OCI-LY7 (cell line): ENCODE data around the gene SWT1. TPM values are rescaled to one million over a fixed set of nuclear protein-coding genes. Genes with fewer than 3 reads are reported as not detected.

Experiments
- BruUV-seq: library from RNA; stranded (reverse); fragments of 400-500 nt; replicated peaks from 2 replicates; lab custom pipeline; 2021; lab: Mats Ljungman, UMichigan
- CTCF ChIA-PET: fragments of 300-600 bp; sonication (Branson Sonifier 250); formaldehyde crosslinking; loops from one replicate; lab custom pipeline; 2022; ENCODE audit warnings: antibody characterized with exemption; ENCODE audit not compliant: unreplicated experiment; lab: Charles Lee
- POLR2A ChIA-PET: fragments of 300-600 bp; sonication (Branson Sonifier 250); formaldehyde crosslinking; loops from one replicate; lab custom pipeline; 2022; ENCODE audit warnings: antibody characterized with exemption; lab: Charles Lee
- DNase-seq: peaks from one replicate; pipeline ENCODE4 v3.0.0-alpha.2; 2015; ENCODE audit warnings: low spot score
- H2AFZ ChIP-seq: fragments of 200-600 bp; sonication (generic), shearing (Covaris generic); 2 replicates; pipeline ENCODE4 v1.6.1; 2014; ENCODE audit warnings: mild to moderate bottlenecking, antibody characterized with exemption, low read length, moderate library complexity
- H3K27ac ChIP-seq: fragments of 200-600 bp; sonication (generic); 2 replicates; pipeline ENCODE4 v1.5.1; 2014; ENCODE audit warnings: mixed run types, low read depth, mild to moderate bottlenecking, moderate library complexity, low read length, inconsistent platforms; ENCODE audit not compliant: poor library complexity, severe bottlenecking
- H3K36me3 ChIP-seq: fragments of 200-600 bp; sonication (generic); 2 replicates; pipeline ENCODE4 v1.6.1; 2014; ENCODE audit warnings: mild to moderate bottlenecking, antibody characterized with exemption, low read length, moderate library complexity, mixed read lengths; ENCODE audit not compliant: insufficient read depth
- H3K4me1 ChIP-seq: fragments of 200-600 bp; sonication (generic); 2 replicates; pipeline ENCODE4 v1.5.1; 2014; ENCODE audit warnings: mild to moderate bottlenecking, low read length; ENCODE audit not compliant: insufficient read depth, poor library complexity, severe bottlenecking
- H3K4me2 ChIP-seq: fragments of 200-600 bp; sonication (generic); 2 replicates; pipeline ENCODE4 v1.6.1; 2014; ENCODE audit warnings: mild to moderate bottlenecking, low read length
- H3K4me3 ChIP-seq: fragments of 200-600 bp; sonication (generic); 2 replicates; pipeline ENCODE4 v1.5.1; 2014; ENCODE audit warnings: mild to moderate bottlenecking, low read depth, low read length; ENCODE audit not compliant: poor library complexity, severe bottlenecking
- H3K79me2 ChIP-seq: fragments of 200-600 bp; sonication (generic); 2 replicates; pipeline ENCODE4 v1.6.1; 2016; ENCODE audit warnings: low read depth, mild to moderate bottlenecking, low read length, moderate library complexity, mixed read lengths; ENCODE audit not compliant: insufficient read depth
- H3K9me2 ChIP-seq: fragments of 200-600 bp; sonication (generic); 2 replicates; pipeline ENCODE4 v1.6.1; 2016; ENCODE audit warnings: mild to moderate bottlenecking, low read length, mixed read lengths; ENCODE audit not compliant: insufficient read depth
- H3K9me3 ChIP-seq: fragments of 200-600 bp; sonication (generic); 2 replicates; pipeline ENCODE4 v1.6.1; 2014; ENCODE audit warnings: mild to moderate bottlenecking, mixed run types, low read length, mixed read lengths
- H4K20me1 ChIP-seq: fragments of 200-600 bp; sonication (generic); 2 replicates; pipeline ENCODE4 v1.6.1; 2014; ENCODE audit warnings: mild to moderate bottlenecking, antibody characterized with exemption, low read length, moderate library complexity, mixed read lengths; ENCODE audit not compliant: insufficient read depth
- EZH2phosphoT487 ChIP-seq: fragments of 200-600 bp; sonication (generic); IDR thresholded peaks from 2 replicates; pipeline ENCODE4 v1.6.1; 2018; ENCODE audit warnings: low read depth, borderline replicate concordance, mild to moderate bottlenecking, mixed run types, antibody characterized with exemption, low read length, moderate library complexity, mixed read lengths
- intact Hi-C: fragments of 100-400 bp; cut with micrococcal nuclease; formaldehyde crosslinking; loops from one replicate; pipeline ENCODE4 v1.10.0; 2022; ENCODE audit not compliant: unreplicated experiment
- total RNA-seq, 2 experiments: library from RNA; depleted of rRNA in 1 of 2; stranded (reverse); fragments of >200 nt in 1 of 2; shearing (Covaris generic) in 1 of 2; gene quantifications; 2 replicates each; pipeline ENCODE4 v1.2.3, GENCODE V29; 2014 to 2022
- TF ChIP-seq, protein P1 (sequence below): fragments of 200-600 bp; sonication (generic); conservative IDR thresholded peaks from 2 replicates; pipeline ENCODE4 v1.5.1; 2014; ENCODE audit warnings: mild to moderate bottlenecking, antibody characterized with exemption, low read length, moderate library complexity, mixed read lengths

The SWT1 gene
- total RNA-seq, 2 experiments from 2014 or later: 2.1 to 2.6 TPM

DNA sequence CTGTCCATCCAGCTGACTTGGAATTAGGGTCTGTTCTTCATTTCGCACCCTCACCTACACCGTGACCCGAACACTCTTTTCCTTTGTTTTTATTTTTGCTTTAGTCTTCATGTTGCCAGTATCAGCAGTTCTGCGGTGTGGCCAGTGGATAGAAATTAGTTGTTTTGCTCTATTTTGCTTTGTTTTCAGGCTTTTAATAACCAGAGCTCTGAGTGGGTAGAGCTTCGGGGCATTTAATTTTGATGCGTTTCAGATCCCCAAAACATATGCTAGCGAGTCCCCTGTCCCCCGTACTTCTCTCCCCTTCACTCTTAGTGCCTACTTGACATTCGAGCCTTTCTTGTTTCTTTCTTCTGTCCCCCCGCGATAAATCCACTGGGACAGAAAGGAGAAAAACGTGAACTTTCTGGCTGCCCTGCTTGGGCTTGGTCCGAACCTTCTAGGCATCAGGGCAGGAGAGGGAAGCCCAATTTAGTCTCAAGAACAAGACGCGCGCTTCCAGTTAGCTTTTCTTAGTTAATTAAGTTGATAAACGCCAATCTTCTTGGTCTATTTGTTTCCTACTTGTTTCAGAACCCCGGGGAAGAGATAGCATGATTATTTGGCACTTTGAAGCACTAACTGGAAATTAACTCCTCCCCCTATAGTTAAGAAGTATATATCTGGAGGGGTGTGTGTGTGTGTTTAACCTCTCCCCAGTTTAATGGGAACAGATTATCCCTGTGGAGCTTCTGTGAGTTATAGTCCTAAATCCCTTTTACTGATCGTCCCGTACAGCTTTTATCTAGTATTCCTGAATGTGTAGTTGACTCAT lies 839 bp downstream of the SWT1 start:
- no peaks in the 10 kb centered on the region for H3K9me3 ChIP-seq
- TF ChIP-seq EZH2phosphoT487: no peak
- TF ChIP-seq, protein P1, sequence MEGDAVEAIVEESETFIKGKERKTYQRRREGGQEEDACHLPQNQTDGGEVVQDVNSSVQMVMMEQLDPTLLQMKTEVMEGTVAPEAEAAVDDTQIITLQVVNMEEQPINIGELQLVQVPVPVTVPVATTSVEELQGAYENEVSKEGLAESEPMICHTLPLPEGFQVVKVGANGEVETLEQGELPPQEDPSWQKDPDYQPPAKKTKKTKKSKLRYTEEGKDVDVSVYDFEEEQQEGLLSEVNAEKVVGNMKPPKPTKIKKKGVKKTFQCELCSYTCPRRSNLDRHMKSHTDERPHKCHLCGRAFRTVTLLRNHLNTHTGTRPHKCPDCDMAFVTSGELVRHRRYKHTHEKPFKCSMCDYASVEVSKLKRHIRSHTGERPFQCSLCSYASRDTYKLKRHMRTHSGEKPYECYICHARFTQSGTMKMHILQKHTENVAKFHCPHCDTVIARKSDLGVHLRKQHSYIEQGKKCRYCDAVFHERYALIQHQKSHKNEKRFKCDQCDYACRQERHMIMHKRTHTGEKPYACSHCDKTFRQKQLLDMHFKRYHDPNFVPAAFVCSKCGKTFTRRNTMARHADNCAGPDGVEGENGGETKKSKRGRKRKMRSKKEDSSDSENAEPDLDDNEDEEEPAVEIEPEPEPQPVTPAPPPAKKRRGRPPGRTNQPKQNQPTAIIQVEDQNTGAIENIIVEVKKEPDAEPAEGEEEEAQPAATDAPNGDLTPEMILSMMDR: no peak
- BruUV-seq: no TSS peak
- H2AFZ ChIP-seq: peak overlapping the region; percentile 94
- intact Hi-C loops: loop anchor here (1.0 to 10.0 kb wide), 5 partner anchors 113 to 1219 kb away; partner anchors contain the start of genes EDEM3, IVNS1ABP, ODR4 and RNF2
- no peaks in the 10 kb centered on the region for H3K9me2 ChIP-seq
- H3K4me3 ChIP-seq: peak overlapping the region; percentile 89
- no peaks in the 10 kb centered on the region for H4K20me1 ChIP-seq
- peak overlapping the region; percentile 91 for H3K4me2 ChIP-seq
- H3K79me2 ChIP-seq: peaks cover 12% of the 10 kb centered on the region
- no peak for DNase-seq
- no peak overlapping the region for H3K27ac ChIP-seq
- H3K4me1 ChIP-seq: peaks cover 21% of the 10 kb centered on the region
- no peaks in the 10 kb centered on the region for H3K36me3 ChIP-seq
- ChIA-PET POLR2A (interaction anchor here (0.5 to 1.9 kb wide), 9 partner anchors 10 to 1915 kb away, joined by 3 to 6 read pairs (median 4); partner anchors contain the start of genes EDEM3, IVNS1ABP and RNF2), CTCF (interaction anchor here (1.0 to 1.2 kb wide), 2 partner anchors 12 to 352 kb away, joined by 3 to 5 read pairs; no protein-coding TSS in a partner anchor)

DNA sequence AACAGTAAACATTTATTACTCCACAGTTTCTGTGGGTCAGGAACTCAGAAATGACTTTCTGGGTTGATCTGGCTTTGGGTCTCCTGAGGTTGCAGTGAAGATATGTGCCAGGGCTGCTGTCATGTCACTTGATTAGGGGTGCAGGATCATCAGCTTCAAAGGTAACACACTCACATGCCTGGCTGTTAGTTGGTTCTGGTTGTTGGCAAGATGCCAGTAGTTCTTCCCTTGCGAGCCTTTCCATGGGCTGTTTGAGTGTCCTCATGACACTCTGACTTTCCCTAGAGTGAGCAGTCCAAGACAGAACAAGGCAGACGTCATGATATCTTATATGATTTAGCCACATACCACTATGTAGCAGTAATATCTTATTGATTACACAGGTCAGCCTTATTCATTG lies 1.8 kb downstream of the SWT1 start:
- Histone ChIP-seq H3K4me1 (peaks cover 21% of the 10 kb centered on the region), H3K4me3 (no peak overlapping the region), H4K20me1 (no peaks in the 10 kb centered on the region), H3K79me2 (peaks cover 12% of the 10 kb centered on the region), H3K9me3 (no peaks in the 10 kb centered on the region), H3K36me3 (no peaks in the 10 kb centered on the region), H2AFZ (no peak overlapping the region), H3K27ac (no peak overlapping the region), H3K9me2 (no peaks in the 10 kb centered on the region), H3K4me2 (no peak overlapping the region)
- TF ChIP-seq, protein P1: no peak
- no peak for TF ChIP-seq EZH2phosphoT487
- POLR2A ChIA-PET: interaction anchor here (0.5 to 1.9 kb wide), 7 partner anchors 114 to 1641 kb away, joined by 3 to 6 read pairs (median 5); partner anchors contain the start of genes EDEM3 and IVNS1ABP
- intact Hi-C loops: loop anchor here (5.0 to 10.0 kb wide), 3 partner anchors 406 to 1219 kb away; partner anchors contain the start of genes EDEM3, ODR4, TPR and TSEN15
- no peak for DNase-seq
- no TSS peak for BruUV-seq
- CTCF ChIA-PET: no interaction called here
